ENCODE measurements around the gene MYO18B.

The MYO18B gene

GRCh38 chr22:25774575-25775026 lies 32.6 kb downstream of the MYO18B start:
- DNase-seq (ENCODE audit: low read depth in 2 of 3, low spot score in 2 of 3), result no peak

- no peak for DNase-seq (ENCODE audit: low read depth in 2 of 3, low spot score in 2 of 3)
Observed at GRCh38 chr22:25775531-25775930, 33.5 kb downstream of the MYO18B start.

- no peak for DNase-seq (ENCODE audit: low read depth in 2 of 3, low spot score in 2 of 3)
Observed at GRCh38 chr22:25777411-25777810, 35.4 kb downstream of the MYO18B start.

GRCh38 chr22:25777870-25778269 lies 35.9 kb downstream of the MYO18B start:
- DNase-seq (ENCODE audit: low read depth in 2 of 3, low spot score in 2 of 3), result no peak

GRCh38 chr22:25779426-25779825 lies 37.4 kb downstream of the MYO18B start:
- DNase-seq (ENCODE audit: low read depth in 2 of 3, low spot score in 2 of 3), result no peak

- DNase-seq (ENCODE audit: low read depth in 2 of 3, low spot score in 2 of 3), result no peak
Observed at GRCh38 chr22:25779890-25780289, 37.9 kb downstream of the MYO18B start.

- no peak for DNase-seq (ENCODE audit: low read depth in 2 of 3, low spot score in 2 of 3)
Observed at GRCh38 chr22:25780673-25781072, 38.7 kb downstream of the MYO18B start.

- DNase-seq (ENCODE audit: low read depth in 2 of 3, low spot score in 2 of 3), result no peak
Observed at GRCh38 chr22:25781801-25782200, 39.8 kb downstream of the MYO18B start.

GRCh38 chr22:25782831-25783230 lies 40.8 kb downstream of the MYO18B start:
- no peak for DNase-seq (ENCODE audit: low read depth in 2 of 3, low spot score in 2 of 3)

- DNase-seq (ENCODE audit: low read depth in 2 of 3, low spot score in 2 of 3), result no peak
Observed at GRCh38 chr22:25783856-25784255, 41.9 kb downstream of the MYO18B start.

- no peak for DNase-seq (ENCODE audit: low read depth in 2 of 3, low spot score in 2 of 3)
Observed at GRCh38 chr22:25786165-25786564, 44.2 kb downstream of the MYO18B start.

GRCh38 chr22:25791556-25791955 lies 49.6 kb downstream of the MYO18B start:
- no peak for DNase-seq (ENCODE audit: low read depth in 2 of 3, low spot score in 2 of 3)

- no peak for DNase-seq (ENCODE audit: low read depth in 2 of 3, low spot score in 2 of 3)
Observed at GRCh38 chr22:25795478-25795877, 53.5 kb downstream of the MYO18B start.

GRCh38 chr22:25797498-25798290 lies 55.7 kb downstream of the MYO18B start:
- DNase-seq (ENCODE audit: low read depth in 2 of 3, low spot score in 2 of 3), result no peak

- no peak for DNase-seq (ENCODE audit: low read depth in 2 of 3, low spot score in 2 of 3)
Observed at GRCh38 chr22:25800766-25801165, 58.8 kb downstream of the MYO18B start.

- DNase-seq (ENCODE audit: low read depth in 2 of 3, low spot score in 2 of 3), result no peak
Observed at GRCh38 chr22:25802018-25802417, 60.0 kb downstream of the MYO18B start.

GRCh38 chr22:25804676-25805075 lies 62.7 kb downstream of the MYO18B start:
- no peak for DNase-seq (ENCODE audit: low read depth in 2 of 3, low spot score in 2 of 3)

GRCh38 chr22:25806579-25806978 lies 64.6 kb downstream of the MYO18B start:
- DNase-seq (ENCODE audit: low read depth in 2 of 3, low spot score in 2 of 3), result no peak

GRCh38 chr22:25814685-25815084 lies 72.7 kb downstream of the MYO18B start:
- no peak for DNase-seq (ENCODE audit: low read depth in 2 of 3, low spot score in 2 of 3)

GRCh38 chr22:25815561-25815960 lies 73.6 kb downstream of the MYO18B start:
- no peak for DNase-seq (ENCODE audit: low read depth in 2 of 3, low spot score in 2 of 3)

- no peak for DNase-seq (ENCODE audit: low read depth in 2 of 3, low spot score in 2 of 3)
Observed at GRCh38 chr22:25816522-25817059, 74.6 kb downstream of the MYO18B start.

GRCh38 chr22:25817092-25817943 lies 75.3 kb downstream of the MYO18B start:
- DNase-seq (ENCODE audit: low read depth in 2 of 3, low spot score in 2 of 3), result no peak

Data from activated CD8-positive, alpha-beta memory T cell treated with anti-CD3 and anti-CD28 coated beads for 48 hours (primary cell).